Measurements from ENCODE around the gene CHGA. TPM values are rescaled to one million over a fixed set of nuclear protein-coding genes. Genes with fewer than 3 reads are reported as not detected.

The CHGA gene
- total RNA-seq, 1 experiment from 2014 or later, result not detected

- Histone ChIP-seq H3K27ac (ENCODE audit: low read length) (no peak overlapping the region), H3K27me3 (ENCODE audit: control insufficient read depth, insufficient read depth, low read length) (no peaks in the 10 kb centered on the region), H3K4me3 (ENCODE audit: low read depth in 2 of 2, low read length in 2 of 2) (no peak overlapping the region), H3K4me1 (ENCODE audit: control insufficient read depth, insufficient read depth, low read length) (no peaks in the 10 kb centered on the region), H3K36me3 (ENCODE audit: control insufficient read depth, insufficient read depth, low read length) (no peaks in the 10 kb centered on the region), H3K9me3 (ENCODE audit: control insufficient read depth, insufficient read depth, low read depth, low read length) (no peaks in the 10 kb centered on the region)
- ChIA-PET POLR2A (no interaction called here), CTCF (no interaction called here)
- TF ChIP-seq POLR2AphosphoS5 (IDR thresholded peaks at IDR 0.05; ENCODE audit: low read depth, low read length) (no peak), CTCF (IDR thresholded peaks at IDR 0.05) (no peak), TCF7L2 (IDR thresholded peaks at IDR 0.05; ENCODE audit: low read depth, low read length) (no peak), SIN3A (IDR thresholded peaks at IDR 0.05; ENCODE audit: borderline replicate concordance, insufficient read depth, low read depth, low read length) (no peak)
- DNase-seq (ENCODE audit: low read depth, low spot score) (no peak), ATAC-seq (no peak)
- BruUV-seq (replicated peaks), result no TSS peak
- in situ Hi-C loops (cut with HindIII; ENCODE audit: low pct_unique_long_range_greater_than_20kb, low sequenced_read_pairs) (no loop called here), intact Hi-C loops (cut with micrococcal nuclease; ENCODE audit: unreplicated experiment) (no loop called here)
Observed at GRCh38 chr14:92890830-92891588, 31.9 kb upstream of the CHGA start.

GRCh38 chr14:92892589-92892988 lies 30.4 kb upstream of the CHGA start:
- ChIA-PET CTCF (no interaction called here), POLR2A (no interaction called here)
- H3K9me3 ChIP-seq (ENCODE audit: control insufficient read depth, insufficient read depth, low read depth, low read length), result no peaks in the 10 kb centered on the region
- no peak overlapping the region for H3K27ac ChIP-seq (ENCODE audit: low read length)
- in situ Hi-C loops (cut with HindIII; ENCODE audit: low pct_unique_long_range_greater_than_20kb, low sequenced_read_pairs) (no loop called here), intact Hi-C loops (cut with micrococcal nuclease; ENCODE audit: unreplicated experiment) (no loop called here)
- ATAC-seq (no peak), DNase-seq (ENCODE audit: low read depth, low spot score) (no peak)
- BruUV-seq (replicated peaks), result no TSS peak
- no peak for TF ChIP-seq CTCF (IDR thresholded peaks at IDR 0.05)
- no peak for TF ChIP-seq SIN3A (IDR thresholded peaks at IDR 0.05; ENCODE audit: borderline replicate concordance, insufficient read depth, low read depth, low read length)
- TF ChIP-seq, protein P1, sequence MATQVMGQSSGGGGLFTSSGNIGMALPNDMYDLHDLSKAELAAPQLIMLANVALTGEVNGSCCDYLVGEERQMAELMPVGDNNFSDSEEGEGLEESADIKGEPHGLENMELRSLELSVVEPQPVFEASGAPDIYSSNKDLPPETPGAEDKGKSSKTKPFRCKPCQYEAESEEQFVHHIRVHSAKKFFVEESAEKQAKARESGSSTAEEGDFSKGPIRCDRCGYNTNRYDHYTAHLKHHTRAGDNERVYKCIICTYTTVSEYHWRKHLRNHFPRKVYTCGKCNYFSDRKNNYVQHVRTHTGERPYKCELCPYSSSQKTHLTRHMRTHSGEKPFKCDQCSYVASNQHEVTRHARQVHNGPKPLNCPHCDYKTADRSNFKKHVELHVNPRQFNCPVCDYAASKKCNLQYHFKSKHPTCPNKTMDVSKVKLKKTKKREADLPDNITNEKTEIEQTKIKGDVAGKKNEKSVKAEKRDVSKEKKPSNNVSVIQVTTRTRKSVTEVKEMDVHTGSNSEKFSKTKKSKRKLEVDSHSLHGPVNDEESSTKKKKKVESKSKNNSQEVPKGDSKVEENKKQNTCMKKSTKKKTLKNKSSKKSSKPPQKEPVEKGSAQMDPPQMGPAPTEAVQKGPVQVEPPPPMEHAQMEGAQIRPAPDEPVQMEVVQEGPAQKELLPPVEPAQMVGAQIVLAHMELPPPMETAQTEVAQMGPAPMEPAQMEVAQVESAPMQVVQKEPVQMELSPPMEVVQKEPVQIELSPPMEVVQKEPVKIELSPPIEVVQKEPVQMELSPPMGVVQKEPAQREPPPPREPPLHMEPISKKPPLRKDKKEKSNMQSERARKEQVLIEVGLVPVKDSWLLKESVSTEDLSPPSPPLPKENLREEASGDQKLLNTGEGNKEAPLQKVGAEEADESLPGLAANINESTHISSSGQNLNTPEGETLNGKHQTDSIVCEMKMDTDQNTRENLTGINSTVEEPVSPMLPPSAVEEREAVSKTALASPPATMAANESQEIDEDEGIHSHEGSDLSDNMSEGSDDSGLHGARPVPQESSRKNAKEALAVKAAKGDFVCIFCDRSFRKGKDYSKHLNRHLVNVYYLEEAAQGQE (IDR thresholded peaks at IDR 0.05; ENCODE audit: insufficient read depth in 1 of 2, low read depth in 2 of 2, low read length in 1 of 2), result no peak
- TF ChIP-seq TCF7L2 (IDR thresholded peaks at IDR 0.05; ENCODE audit: low read depth, low read length), result no peak
- TF ChIP-seq POLR2AphosphoS5 (IDR thresholded peaks at IDR 0.05; ENCODE audit: low read depth, low read length), result no peak
- no peaks in the 10 kb centered on the region for H3K27me3 ChIP-seq (ENCODE audit: control insufficient read depth, insufficient read depth, low read length)
- H3K36me3 ChIP-seq (ENCODE audit: control insufficient read depth, insufficient read depth, low read length), result no peaks in the 10 kb centered on the region
- H3K4me3 ChIP-seq (ENCODE audit: low read depth in 2 of 2, low read length in 2 of 2), result no peak overlapping the region
- no peaks in the 10 kb centered on the region for H3K4me1 ChIP-seq (ENCODE audit: control insufficient read depth, insufficient read depth, low read length)

Measured in Panc1 (cell line).